Erythroblast (primary cell): Measurements from ENCODE around the gene SHF.

Experiments used
- GATA1 ChIP-seq: IDR thresholded peaks from 2 replicates; pipeline ENCODE4 v1.6.1; 2011; ENCODE audit warnings: low read depth, mild to moderate bottlenecking, control low read depth, low read length, moderate library complexity
- POLR2A ChIP-seq: IDR thresholded peaks from 2 replicates; pipeline ENCODE4 v1.6.1; 2011; ENCODE audit warnings: mild to moderate bottlenecking, low read length

GRCh38 chr15:45139770-45140169 lies 48.0 kb downstream of the SHF start:
- TF ChIP-seq POLR2A (no peak), GATA1 (no peak)
